Umbilical cord (tissue), 2 donors: ENCODE results near the gene HGD. TPM values are rescaled to one million over a fixed set of nuclear protein-coding genes. Genes with fewer than 3 reads are reported as not detected.

ENCODE experiments used
- DNase-seq: peaks from one replicate; pipeline ENCODE4 v3.0.0-alpha.2; 2015; ENCODE audit warnings: low spot score
- total RNA-seq: library from RNA; depleted of rRNA; stranded (reverse); fragments of >200 nt; gene quantifications from one replicate; pipeline ENCODE4 v1.2.3, GENCODE V29; 2014; ENCODE audit warnings: low replicate concordance; ENCODE audit not compliant: insufficient read depth

The HGD gene
- total RNA-seq, 1 donor from 2014 or later, result not detected

DNA sequence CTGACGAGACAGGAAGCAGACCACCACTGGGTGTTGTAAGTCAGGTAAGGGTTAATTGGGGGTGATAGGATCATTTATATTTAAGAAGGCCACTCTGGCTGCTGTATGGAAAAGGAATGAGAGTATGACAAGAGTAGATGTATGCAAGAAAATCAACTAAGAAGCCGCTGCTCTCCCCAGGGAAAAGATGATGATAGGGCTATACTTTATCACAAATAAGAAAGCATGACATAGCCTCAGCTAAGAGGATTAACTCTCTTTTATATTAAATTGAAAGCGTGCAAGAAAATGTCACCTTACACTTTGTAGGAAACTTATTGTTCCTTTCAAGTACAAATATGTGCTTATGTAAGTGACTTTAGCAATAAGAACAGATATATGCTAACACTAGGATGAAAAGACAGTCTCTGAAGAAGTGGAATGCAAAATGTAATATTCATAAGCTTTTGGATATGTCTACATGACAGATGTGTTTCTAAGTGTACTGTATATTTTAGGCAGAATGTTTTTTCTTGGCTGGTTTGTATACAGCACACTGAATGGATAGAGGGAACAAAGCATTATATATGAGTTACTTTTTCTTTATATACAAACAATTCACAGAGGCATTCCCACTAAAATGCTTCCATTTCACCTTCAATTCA is 94.6 kb downstream of the HGD start:
- no peak for DNase-seq

Other genes with a start within 250 kb of the HGD start
- 1,082 TPM for gene FSTL1, start 231.2 kb downstream of the HGD start, total RNA-seq
- gene NDUFB4, start 85.9 kb downstream of the HGD start, total RNA-seq, result 48.6 TPM
- gene RABL3, start 60.3 kb upstream of the HGD start, total RNA-seq, result 16.6 TPM
- 47.7 TPM for gene GTF2E1, start 60.5 kb upstream of the HGD start, total RNA-seq
- gene STXBP5L, start 226.0 kb upstream of the HGD start, total RNA-seq, result 26.5 TPM